HepG2 (cell line): Measurements from ENCODE around the gene MYD88. TPM values are rescaled to one million over a fixed set of nuclear protein-coding genes. Genes with fewer than 3 reads are reported as not detected.

Experiments
- ARNT ChIP-seq: fragments of 450-650 bp; IDR thresholded peaks from 2 replicates; pipeline ENCODE4 v1.6.1; 2017
- ATM ChIP-seq: fragments of 450-650 bp; IDR thresholded peaks from 2 replicates; pipeline ENCODE4 v1.7.1; 2017; ENCODE audit warnings: mild to moderate bottlenecking, borderline replicate concordance
- FOXM1 ChIP-seq: sonication (generic); formaldehyde crosslinking; IDR thresholded peaks from 2 replicates; pipeline ENCODE4 v1.5.0; 2020; ENCODE audit warnings: missing genetic modification reagents
- HDAC6 ChIP-seq: fragments of 200-600 bp; sonication (generic); IDR thresholded peaks from 2 replicates; pipeline ENCODE4 v1.7.0; 2017; ENCODE audit warnings: mild to moderate bottlenecking, antibody characterized with exemption, low read length, low read depth
- KLF6 ChIP-seq: IDR thresholded peaks from 2 replicates; pipeline ENCODE4 v1.8.0; 2016; ENCODE audit warnings: missing biosample characterization, missing genetic modification reagents
- MEF2D ChIP-seq: sonication (generic); formaldehyde crosslinking; IDR thresholded peaks from 2 replicates; pipeline ENCODE4 v1.5.1; 2020; ENCODE audit warnings: mild to moderate bottlenecking, missing genetic modification reagents
- MLLT10 ChIP-seq: sonication (generic); formaldehyde crosslinking; IDR thresholded peaks from 2 replicates; pipeline ENCODE4 v1.4.0; 2020; ENCODE audit warnings: missing genetic modification reagents
- NFRKB ChIP-seq: fragments of 450-650 bp; IDR thresholded peaks from 2 replicates; pipeline ENCODE4 v1.6.1; 2017
- NR1H2 ChIP-seq: sonication (generic); formaldehyde crosslinking; IDR thresholded peaks from 2 replicates; pipeline ENCODE4 v1.8.1; 2022; ENCODE audit warnings: low read depth, missing genetic modification reagents, borderline replicate concordance
- PHB2 ChIP-seq: fragments of 450-650 bp; IDR thresholded peaks from 2 replicates; pipeline ENCODE4 v1.6.1; 2018; ENCODE audit not compliant: partially characterized antibody
- ZFP36L2 ChIP-seq: sonication (generic); formaldehyde crosslinking; IDR thresholded peaks from 2 replicates; pipeline ENCODE4 v1.4.0; 2020; ENCODE audit warnings: missing genetic modification reagents
- ZFP90 ChIP-seq: sonication (generic); formaldehyde crosslinking; IDR thresholded peaks from 2 replicates; pipeline ENCODE4 v1.8.0; 2022; ENCODE audit warnings: missing genetic modification reagents, mild to moderate bottlenecking, inconsistent platforms, borderline replicate concordance
- ZNF160 ChIP-seq: sonication (generic); formaldehyde crosslinking; IDR thresholded peaks from 2 replicates; pipeline ENCODE4 v1.8.0; 2022; ENCODE audit warnings: mild to moderate bottlenecking, inconsistent platforms, missing genetic modification reagents
- ZNF17 ChIP-seq: sonication (generic); formaldehyde crosslinking; IDR thresholded peaks from 2 replicates; pipeline ENCODE4 v1.5.0; 2020; ENCODE audit warnings: mild to moderate bottlenecking, missing genetic modification reagents
- ZNF629 ChIP-seq: sonication (generic); formaldehyde crosslinking; conservative IDR thresholded peaks from 2 replicates; pipeline ENCODE4 v1.5.0; 2020; ENCODE audit warnings: missing genetic modification reagents
- ZNF747 ChIP-seq: sonication (generic); formaldehyde crosslinking; IDR thresholded peaks from 2 replicates; pipeline ENCODE4 v1.8.1; 2023; ENCODE audit warnings: missing genetic modification reagents, mild to moderate bottlenecking, borderline replicate concordance
- polyA plus RNA-seq, 8 experiments: library from polyadenylated mRNA; depleted of rRNA in 3 of 8; stranded (reverse) in 7 of 8; unstranded in 1 of 8; fragments of >200 nt; fragmentation: Illumina TruSeq in 4 of 8; extraction: Trizol in 4 of 8; gene quantifications; 2 replicates each; pipeline versions ENCODE4 v1.2.1 to v1.2.3, GENCODE V29; 2011 to 2016; ENCODE audit warnings: low read depth in 4 of 8, missing spikeins in 1 of 8, mixed read lengths in 1 of 8; ENCODE audit not compliant: insufficient read depth in 1 of 8
- total RNA-seq, 5 experiments: library from RNA; depleted of rRNA; stranded (reverse); fragments of >200 nt; fragmentation: Illumina TruSeq; extraction: Trizol; gene quantifications; 2 replicates each; pipeline ENCODE4 v1.2.3, GENCODE V29; 2016; ENCODE audit warnings: low read depth in 1 of 5
- TF ChIP-seq, protein P1 (sequence below): sonication (generic); formaldehyde crosslinking; IDR thresholded peaks from 2 replicates; pipeline ENCODE4 v1.4.0; 2020; ENCODE audit warnings: mild to moderate bottlenecking, missing genetic modification reagents
- TF ChIP-seq, protein P2 (sequence below): sonication (generic); formaldehyde crosslinking; IDR thresholded peaks from 2 replicates; pipeline ENCODE4 v1.9.0; 2021; ENCODE audit warnings: missing genetic modification reagents, mild to moderate bottlenecking, borderline replicate concordance
- TF ChIP-seq, protein P3 (sequence below): sonication (generic); formaldehyde crosslinking; IDR thresholded peaks from 2 replicates; pipeline ENCODE4 v1.8.0; 2022; ENCODE audit warnings: mild to moderate bottlenecking, missing genetic modification reagents
- TF ChIP-seq, protein P4 (sequence below): sonication (generic); formaldehyde crosslinking; IDR thresholded peaks from 2 replicates; pipeline ENCODE4 v1.4.0; 2020; ENCODE audit warnings: mild to moderate bottlenecking, missing genetic modification reagents
- TF ChIP-seq, protein P5 (sequence below): sonication (generic); formaldehyde crosslinking; IDR thresholded peaks from 2 replicates; pipeline ENCODE4 v1.5.1; 2020; ENCODE audit warnings: missing genetic modification reagents, mild to moderate bottlenecking, borderline replicate concordance
- TF ChIP-seq, protein P6 (sequence below): sonication (generic); formaldehyde crosslinking; conservative IDR thresholded peaks from 2 replicates; pipeline ENCODE4 v1.4.0; 2020; ENCODE audit warnings: missing genetic modification reagents

The MYD88 gene
- total and polyA plus RNA-seq, 2 of the 13 experiments (the other 11 are each of a cell fraction or from before 2014, with no cell fraction given), result 7.6 to 32.7 TPM

DNA sequence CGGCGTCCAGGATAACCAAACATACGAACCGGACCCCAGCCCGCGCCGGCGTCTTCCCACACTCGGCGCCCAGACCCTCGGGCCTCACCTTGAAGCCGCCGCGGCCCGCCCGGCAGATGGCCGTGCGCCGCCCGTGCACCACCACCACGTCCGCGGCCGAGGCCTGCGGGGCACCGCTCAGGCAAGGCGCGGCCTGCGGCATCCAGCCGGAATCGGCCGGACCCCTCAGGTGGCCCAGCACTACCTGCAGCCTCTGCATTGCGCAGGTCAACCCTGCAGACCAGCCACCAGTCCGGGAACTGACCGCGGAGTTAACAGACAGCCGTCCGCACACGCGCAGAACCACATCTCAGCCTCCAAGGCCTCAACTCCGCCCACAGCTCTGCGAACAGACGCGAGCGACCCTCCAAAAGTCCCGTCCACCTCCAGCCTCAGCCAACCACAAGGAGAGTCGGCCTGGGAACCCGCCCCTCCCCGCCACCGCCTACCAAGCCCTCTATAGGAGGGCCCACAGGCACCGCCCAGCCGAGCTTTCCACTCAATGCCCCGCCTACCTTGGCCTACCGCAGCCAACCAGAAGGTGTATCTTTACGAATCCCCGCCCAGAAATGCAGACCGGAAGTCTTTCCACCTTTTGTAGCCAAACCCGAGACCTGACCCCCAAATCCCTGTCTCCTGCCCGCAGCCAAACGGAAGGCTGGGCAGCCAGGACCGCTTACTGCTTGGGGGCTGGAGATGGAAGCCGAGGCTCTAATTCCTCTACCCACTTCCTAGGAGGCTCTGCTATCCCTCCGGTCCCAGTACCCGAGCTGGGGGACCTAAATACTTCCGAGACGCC lies 1.5 kb upstream of the MYD88 start, which contains the start of gene ACAA1 (continued):
- TF ChIP-seq, protein P1, sequence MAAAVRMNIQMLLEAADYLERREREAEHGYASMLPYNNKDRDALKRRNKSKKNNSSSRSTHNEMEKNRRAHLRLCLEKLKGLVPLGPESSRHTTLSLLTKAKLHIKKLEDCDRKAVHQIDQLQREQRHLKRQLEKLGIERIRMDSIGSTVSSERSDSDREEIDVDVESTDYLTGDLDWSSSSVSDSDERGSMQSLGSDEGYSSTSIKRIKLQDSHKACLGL (CRISPR knock-in tag), result peak; percentile 36; the same call in 1 of the 2 replicates
- TF ChIP-seq, protein P2, sequence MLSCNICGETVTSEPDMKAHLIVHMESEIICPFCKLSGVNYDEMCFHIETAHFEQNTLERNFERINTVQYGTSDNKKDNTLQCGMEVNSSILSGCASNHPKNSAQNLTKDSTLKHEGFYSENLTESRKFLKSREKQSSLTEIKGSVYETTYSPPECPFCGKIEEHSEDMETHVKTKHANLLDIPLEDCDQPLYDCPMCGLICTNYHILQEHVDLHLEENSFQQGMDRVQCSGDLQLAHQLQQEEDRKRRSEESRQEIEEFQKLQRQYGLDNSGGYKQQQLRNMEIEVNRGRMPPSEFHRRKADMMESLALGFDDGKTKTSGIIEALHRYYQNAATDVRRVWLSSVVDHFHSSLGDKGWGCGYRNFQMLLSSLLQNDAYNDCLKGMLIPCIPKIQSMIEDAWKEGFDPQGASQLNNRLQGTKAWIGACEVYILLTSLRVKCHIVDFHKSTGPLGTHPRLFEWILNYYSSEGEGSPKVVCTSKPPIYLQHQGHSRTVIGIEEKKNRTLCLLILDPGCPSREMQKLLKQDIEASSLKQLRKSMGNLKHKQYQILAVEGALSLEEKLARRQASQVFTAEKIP (CRISPR knock-in tag), result no peak
- TF ChIP-seq PHB2, result no peak
- TF ChIP-seq MEF2D (CRISPR knock-in tag), result no peak; the same call in 1 of the 2 replicates
- no peak for TF ChIP-seq FOXM1
- TF ChIP-seq, protein P3, sequence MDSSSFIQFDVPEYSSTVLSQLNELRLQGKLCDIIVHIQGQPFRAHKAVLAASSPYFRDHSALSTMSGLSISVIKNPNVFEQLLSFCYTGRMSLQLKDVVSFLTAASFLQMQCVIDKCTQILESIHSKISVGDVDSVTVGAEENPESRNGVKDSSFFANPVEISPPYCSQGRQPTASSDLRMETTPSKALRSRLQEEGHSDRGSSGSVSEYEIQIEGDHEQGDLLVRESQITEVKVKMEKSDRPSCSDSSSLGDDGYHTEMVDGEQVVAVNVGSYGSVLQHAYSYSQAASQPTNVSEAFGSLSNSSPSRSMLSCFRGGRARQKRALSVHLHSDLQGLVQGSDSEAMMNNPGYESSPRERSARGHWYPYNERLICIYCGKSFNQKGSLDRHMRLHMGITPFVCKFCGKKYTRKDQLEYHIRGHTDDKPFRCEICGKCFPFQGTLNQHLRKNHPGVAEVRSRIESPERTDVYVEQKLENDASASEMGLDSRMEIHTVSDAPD, result no peak
- no peak for TF ChIP-seq HDAC6
- TF ChIP-seq, protein P4, sequence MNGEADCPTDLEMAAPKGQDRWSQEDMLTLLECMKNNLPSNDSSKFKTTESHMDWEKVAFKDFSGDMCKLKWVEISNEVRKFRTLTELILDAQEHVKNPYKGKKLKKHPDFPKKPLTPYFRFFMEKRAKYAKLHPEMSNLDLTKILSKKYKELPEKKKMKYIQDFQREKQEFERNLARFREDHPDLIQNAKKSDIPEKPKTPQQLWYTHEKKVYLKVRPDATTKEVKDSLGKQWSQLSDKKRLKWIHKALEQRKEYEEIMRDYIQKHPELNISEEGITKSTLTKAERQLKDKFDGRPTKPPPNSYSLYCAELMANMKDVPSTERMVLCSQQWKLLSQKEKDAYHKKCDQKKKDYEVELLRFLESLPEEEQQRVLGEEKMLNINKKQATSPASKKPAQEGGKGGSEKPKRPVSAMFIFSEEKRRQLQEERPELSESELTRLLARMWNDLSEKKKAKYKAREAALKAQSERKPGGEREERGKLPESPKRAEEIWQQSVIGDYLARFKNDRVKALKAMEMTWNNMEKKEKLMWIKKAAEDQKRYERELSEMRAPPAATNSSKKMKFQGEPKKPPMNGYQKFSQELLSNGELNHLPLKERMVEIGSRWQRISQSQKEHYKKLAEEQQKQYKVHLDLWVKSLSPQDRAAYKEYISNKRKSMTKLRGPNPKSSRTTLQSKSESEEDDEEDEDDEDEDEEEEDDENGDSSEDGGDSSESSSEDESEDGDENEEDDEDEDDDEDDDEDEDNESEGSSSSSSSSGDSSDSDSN (CRISPR knock-in tag), result peak; percentile 78; the same call in 1 of the 2 replicates
- TF ChIP-seq, protein P5, sequence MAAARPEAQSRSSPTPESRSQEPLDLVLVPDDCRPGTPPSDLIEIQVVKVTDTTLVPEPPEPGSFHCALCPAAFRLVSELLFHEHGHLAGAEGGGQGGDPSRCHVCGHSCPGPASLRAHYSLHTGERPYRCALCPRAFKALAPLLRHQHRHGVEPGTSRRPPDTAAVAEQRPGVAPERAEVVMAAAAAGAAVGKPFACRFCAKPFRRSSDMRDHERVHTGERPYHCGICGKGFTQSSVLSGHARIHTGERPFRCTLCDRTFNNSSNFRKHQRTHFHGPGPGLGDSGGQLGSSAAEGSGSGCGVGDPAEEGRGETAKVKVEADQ (CRISPR knock-in tag), result no peak; the same call in 1 of the 2 replicates
- no peak for TF ChIP-seq ATM
- TF ChIP-seq, protein P6, sequence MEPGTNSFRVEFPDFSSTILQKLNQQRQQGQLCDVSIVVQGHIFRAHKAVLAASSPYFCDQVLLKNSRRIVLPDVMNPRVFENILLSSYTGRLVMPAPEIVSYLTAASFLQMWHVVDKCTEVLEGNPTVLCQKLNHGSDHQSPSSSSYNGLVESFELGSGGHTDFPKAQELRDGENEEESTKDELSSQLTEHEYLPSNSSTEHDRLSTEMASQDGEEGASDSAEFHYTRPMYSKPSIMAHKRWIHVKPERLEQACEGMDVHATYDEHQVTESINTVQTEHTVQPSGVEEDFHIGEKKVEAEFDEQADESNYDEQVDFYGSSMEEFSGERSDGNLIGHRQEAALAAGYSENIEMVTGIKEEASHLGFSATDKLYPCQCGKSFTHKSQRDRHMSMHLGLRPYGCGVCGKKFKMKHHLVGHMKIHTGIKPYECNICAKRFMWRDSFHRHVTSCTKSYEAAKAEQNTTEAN (CRISPR knock-in tag), result no peak
- no peak for TF ChIP-seq NR1H2 (CRISPR knock-in tag)
- TF ChIP-seq ZFP36L2 (CRISPR knock-in tag), result no peak
- no peak for TF ChIP-seq MLLT10 (CRISPR knock-in tag)
- TF ChIP-seq ZNF17, result no peak
- no peak for TF ChIP-seq ZNF160 (CRISPR knock-in tag)
- TF ChIP-seq ZFP90 (CRISPR knock-in tag), result no peak
- TF ChIP-seq NFRKB, result no peak
- no peak for TF ChIP-seq ARNT
- 0 out of 2 replicates have a peak, but pooled peaks have one; percentile 28 for TF ChIP-seq KLF6 (CRISPR knock-in tag)
- no peak for TF ChIP-seq ZNF629
- no peak for TF ChIP-seq ZNF747 (CRISPR knock-in tag)
